Neuronal stem cell (in vitro differentiated cells): Measurements from ENCODE around the gene MYO9B.
"Not testable (repeated sequence)": the region's sequence is repeated elsewhere in the genome, so short reads cannot be mapped to it uniquely, and the experiment has no call there.

ENCODE experiments used
- DNase-seq: peaks from one replicate; pipeline ENCODE4 v3.0.0-alpha.2; 2013; ENCODE audit warnings: low spot score
- H2AFZ ChIP-seq: one replicate; pipeline ENCODE4 v1.6.1; 2013; ENCODE audit warnings: mild to moderate bottlenecking, low read length, inconsistent platforms
- H2AK5ac ChIP-seq: 2 replicates; pipeline ENCODE4 v1.6.1; 2013; ENCODE audit warnings: low read depth, mild to moderate bottlenecking, inconsistent platforms, low read length, moderate library complexity, mixed read lengths
- H2BK120ac ChIP-seq: 2 replicates; pipeline ENCODE4 v1.6.1; 2013; ENCODE audit warnings: low read depth, mild to moderate bottlenecking, inconsistent platforms, low read length, moderate library complexity, mixed read lengths
- H2BK12ac ChIP-seq: one replicate; pipeline ENCODE4 v1.6.1; 2013; ENCODE audit warnings: low read length, inconsistent platforms
- H2BK15ac ChIP-seq: 2 replicates; pipeline ENCODE4 v1.6.1; 2013; ENCODE audit warnings: mild to moderate bottlenecking, low read length, inconsistent platforms, mixed read lengths
- H2BK5ac ChIP-seq: one replicate; pipeline ENCODE4 v1.6.1; 2013; ENCODE audit warnings: inconsistent platforms, mild to moderate bottlenecking, low read length, moderate library complexity
- H3K14ac ChIP-seq: one replicate; pipeline ENCODE4 v1.6.1; 2013; ENCODE audit warnings: low read length, inconsistent platforms
- H3K18ac ChIP-seq: 2 replicates; pipeline ENCODE4 v1.6.1; 2013; ENCODE audit warnings: low read length, inconsistent platforms
- H3K23ac ChIP-seq: 2 replicates; pipeline ENCODE4 v1.6.1; 2013; ENCODE audit warnings: low read depth, mild to moderate bottlenecking, mixed read lengths, low read length, inconsistent platforms; ENCODE audit not compliant: poor library complexity
- H3K27ac ChIP-seq: replicated peaks from 3 replicates; pipeline ENCODE4 v1.5.1; 2013; ENCODE audit warnings: low read length, inconsistent platforms
- H3K27me3 ChIP-seq, 3 experiments: 2 replicates each; pipeline ENCODE4 v1.6.1; 2013; ENCODE audit warnings: low read length in 3 of 3, mild to moderate bottlenecking in 2 of 3, inconsistent platforms in 1 of 3, low read depth in 1 of 3, mixed read lengths in 1 of 3, moderate library complexity in 1 of 3; ENCODE audit not compliant: control insufficient read depth in 3 of 3, insufficient read depth in 3 of 3
- H3K36me3 ChIP-seq, 2 donors: replicated peaks in 1 of 2; 2 replicates each; pipeline ENCODE4 v1.6.1; 2013; ENCODE audit warnings: low read length in 2 of 2; ENCODE audit not compliant: control insufficient read depth in 2 of 2, insufficient read depth in 2 of 2
- H3K4ac ChIP-seq: 2 replicates; pipeline ENCODE4 v1.6.1; 2013; ENCODE audit warnings: inconsistent platforms, mild to moderate bottlenecking, low read length, moderate library complexity
- H3K4me1 ChIP-seq, 2 donors: 1 replicate in 1 of 2; 2 replicates in 1 of 2; pipeline ENCODE4 v1.6.1; 2013; ENCODE audit warnings: low read length in 2 of 2, low read depth in 1 of 2; ENCODE audit not compliant: control insufficient read depth in 2 of 2, insufficient read depth in 1 of 2
- H3K4me2 ChIP-seq: one replicate; pipeline ENCODE4 v1.6.1; 2013; ENCODE audit warnings: mild to moderate bottlenecking, low read length, inconsistent platforms; ENCODE audit not compliant: insufficient read depth, poor library complexity, severe bottlenecking
- H3K4me3 ChIP-seq, 2 donors: 2 replicates each; pipeline ENCODE4 v1.5.1; 2013; ENCODE audit warnings: low read length in 2 of 2, mild to moderate bottlenecking in 2 of 2, inconsistent platforms in 1 of 2, moderate library complexity in 1 of 2
- H3K79me1 ChIP-seq: one replicate; pipeline ENCODE4 v1.6.1; 2013; ENCODE audit warnings: low read depth, mild to moderate bottlenecking, inconsistent platforms, low read length, moderate library complexity
- H3K9ac ChIP-seq: one replicate; pipeline ENCODE4 v1.6.1; 2013; ENCODE audit warnings: mild to moderate bottlenecking, low read depth, low read length, inconsistent platforms; ENCODE audit not compliant: poor library complexity
- H3K9me3 ChIP-seq, 2 donors: replicated peaks in 1 of 2; 2 replicates each; pipeline versions ENCODE3 to v1.6.1; 2013; ENCODE audit warnings: low read length in 2 of 2, mild to moderate bottlenecking in 2 of 2, inconsistent platforms in 1 of 2, low read depth in 1 of 2, mixed read lengths in 1 of 2, moderate library complexity in 1 of 2; ENCODE audit not compliant: control insufficient read depth in 2 of 2, insufficient read depth in 1 of 2
- H4K8ac ChIP-seq: one replicate; pipeline ENCODE4 v1.6.1; 2013; ENCODE audit warnings: low read depth, mild to moderate bottlenecking, inconsistent platforms, low read length, moderate library complexity
- H4K91ac ChIP-seq: one replicate; pipeline ENCODE4 v1.6.1; 2013; ENCODE audit warnings: low read length, low read depth, mild to moderate bottlenecking, inconsistent platforms; ENCODE audit not compliant: poor library complexity
- WGBS, 2 donors: extraction: QIAGEN DNeasy Blood & Tissue Kit; methylation state at CpG; one replicate each; pipeline ENCODE4 v1.1.7; 2013; ENCODE audit warnings: missing lambda C conversion rate in 2 of 2, mixed read lengths in 1 of 2; ENCODE audit not compliant: insufficient read length in 2 of 2, insufficient replicate concordance in 1 of 2; ENCODE audit errors: extremely low coverage in 2 of 2; 5-methylcytosine and 5-hydroxymethylcytosine counted together

Gene MYO9B

GRCh38 chr19:17158584-17158983, 83.0 kb downstream of the MYO9B start:
- Histone ChIP-seq H3K4ac (no peak overlapping the region), H3K23ac (no peak overlapping the region), H3K36me3 (peaks cover 39 to 89% of the 10 kb centered on the region in 2 donors), H3K9ac (no peak overlapping the region), H3K4me2 (no peak overlapping the region), H2AK5ac (no peak overlapping the region), H3K79me1 (peaks cover 2% of the 10 kb centered on the region), H2BK5ac (peak overlapping the region; percentile 24), H2AFZ (no peak overlapping the region), H3K14ac (no peak overlapping the region), H3K27ac (no peak overlapping the region), H3K27me3 (no peaks in the 10 kb centered on the region), H2BK120ac (no peak overlapping the region), H4K8ac (no peak overlapping the region), H3K4me1 (no peaks in the 10 kb centered on the region), H2BK12ac (no peak overlapping the region), H3K4me3 (no peak overlapping the region), H3K9me3 (peaks cover 7 to 14% of the 10 kb centered on the region in 2 donors), H4K91ac (no peak overlapping the region), H3K18ac (no peak overlapping the region), H2BK15ac (no peak overlapping the region)
- no CpG with 5 or more reads among the region's 15 CpGs for WGBS, 2 donors
- DNase-seq: no peak

GRCh38 chr19:17159466-17160393, 84.2 kb downstream of the MYO9B start:
- no peak overlapping the region for H3K27ac ChIP-seq
- no peak overlapping the region for H3K9ac ChIP-seq
- no peaks in the 10 kb centered on the region for H3K4me1 ChIP-seq
- H3K18ac ChIP-seq: no peak overlapping the region
- no peak overlapping the region for H2BK12ac ChIP-seq
- no peak overlapping the region for H2AFZ ChIP-seq
- DNase-seq: no peak
- H3K9me3 ChIP-seq: peaks cover 9 to 18% of the 10 kb centered on the region in 2 donors
- H3K36me3 ChIP-seq: peaks cover 35 to 88% of the 10 kb centered on the region in 2 donors
- H3K23ac ChIP-seq: no peak overlapping the region
- no peak overlapping the region for H2BK15ac ChIP-seq
- H4K8ac ChIP-seq: no peak overlapping the region
- no peak overlapping the region for H3K4ac ChIP-seq
- H3K4me2 ChIP-seq: no peak overlapping the region
- no peak overlapping the region for H2BK120ac ChIP-seq
- no CpG with 5 or more reads among the region's 9 CpGs for WGBS, 2 donors
- H4K91ac ChIP-seq: no peak overlapping the region
- H3K4me3 ChIP-seq: no peak overlapping the region
- H3K14ac ChIP-seq: no peak overlapping the region
- peaks cover 2% of the 10 kb centered on the region for H3K79me1 ChIP-seq
- no peaks in the 10 kb centered on the region for H3K27me3 ChIP-seq
- no peak overlapping the region for H2AK5ac ChIP-seq
- H2BK5ac ChIP-seq: no peak overlapping the region

GRCh38 chr19:17160908-17161307, 85.3 kb downstream of the MYO9B start:
- peaks cover 9 to 18% of the 10 kb centered on the region in 2 donors for H3K9me3 ChIP-seq
- no peak overlapping the region for H2BK15ac ChIP-seq
- H3K4me1 ChIP-seq: no peaks in the 10 kb centered on the region
- no peak overlapping the region for H3K4me3 ChIP-seq
- no peak for DNase-seq
- no peak overlapping the region for H2BK5ac ChIP-seq
- no peak overlapping the region for H3K9ac ChIP-seq
- H3K27ac ChIP-seq: no peak overlapping the region
- H3K36me3 ChIP-seq: peaks cover 33 to 88% of the 10 kb centered on the region in 2 donors
- no peaks in the 10 kb centered on the region for H3K27me3 ChIP-seq
- WGBS, 2 donors: no CpG with 5 or more reads among the region's 18 CpGs
- H4K8ac ChIP-seq: no peak overlapping the region
- no peak overlapping the region for H2BK120ac ChIP-seq
- H4K91ac ChIP-seq: no peak overlapping the region
- no peak overlapping the region for H2AK5ac ChIP-seq
- no peak overlapping the region for H2AFZ ChIP-seq
- no peak overlapping the region for H3K4me2 ChIP-seq
- H3K23ac ChIP-seq: no peak overlapping the region
- no peak overlapping the region for H3K14ac ChIP-seq
- H3K18ac ChIP-seq: no peak overlapping the region
- H2BK12ac ChIP-seq: no peak overlapping the region
- peaks cover 2% of the 10 kb centered on the region for H3K79me1 ChIP-seq
- H3K4ac ChIP-seq: no peak overlapping the region

- peaks cover 30 to 88% of the 10 kb centered on the region in 2 donors for H3K36me3 ChIP-seq
- H3K4me1 ChIP-seq, H2BK15ac ChIP-seq, H3K18ac ChIP-seq, H3K4me3 ChIP-seq, H3K14ac ChIP-seq, H2BK120ac ChIP-seq, H3K4ac ChIP-seq, H2BK5ac ChIP-seq, H2BK12ac ChIP-seq, H4K8ac ChIP-seq, H4K91ac ChIP-seq, H3K79me1 ChIP-seq, H3K9ac ChIP-seq, H2AK5ac ChIP-seq, H3K23ac ChIP-seq, H3K27me3 ChIP-seq, H3K27ac ChIP-seq, H3K4me2 ChIP-seq, H2AFZ ChIP-seq, DNase-seq: not testable (repeated sequence)
- WGBS, 2 donors: no CpG with 5 or more reads among the region's 14 CpGs
- H3K9me3 ChIP-seq: peaks cover 9 to 18% of the 10 kb centered on the region in 2 donors
Observed at GRCh38 chr19:17162131-17162530, 86.6 kb downstream of the MYO9B start.
